Muscle of leg (tissue), 11 donors: ENCODE measurements around the gene SMG6. TPM values are rescaled to one million over a fixed set of nuclear protein-coding genes. Genes with fewer than 3 reads are reported as not detected.
"Not testable (repeated sequence)": the region's sequence is repeated elsewhere in the genome, so short reads cannot be mapped to it uniquely, and the experiment has no call there.

Experiments used
- DNase-seq: peaks from one replicate; pipeline ENCODE4 v3.0.0; 2013
- H3K27ac ChIP-seq: one replicate; pipeline ENCODE4 v1.5.1; 2013; ENCODE audit warnings: mild to moderate bottlenecking, low read length, control low read depth
- H3K27me3 ChIP-seq: one replicate; pipeline ENCODE4 v1.6.1; 2013; ENCODE audit warnings: low read length; ENCODE audit not compliant: control insufficient read depth, insufficient read depth
- H3K36me3 ChIP-seq: one replicate; pipeline ENCODE4 v1.6.1; 2013; ENCODE audit warnings: low read length; ENCODE audit not compliant: control insufficient read depth, insufficient read depth
- H3K4me1 ChIP-seq: one replicate; pipeline ENCODE4 v1.6.1; 2013; ENCODE audit warnings: low read length; ENCODE audit not compliant: control insufficient read depth, insufficient read depth
- H3K4me3 ChIP-seq: one replicate; pipeline ENCODE4 v1.5.1; 2013; ENCODE audit warnings: low read length, control low read depth
- H3K9me3 ChIP-seq: replicated peaks from 2 replicates; pipeline ENCODE4 v1.6.1; 2013; ENCODE audit warnings: low read depth, low read length; ENCODE audit not compliant: control insufficient read depth
- WGBS: methylation state at CpG from one replicate; pipeline ENCODE4 v1.1.5; 2013; ENCODE audit warnings: missing lambda C conversion rate; ENCODE audit not compliant: insufficient coverage; 5-methylcytosine and 5-hydroxymethylcytosine counted together
- polyA plus RNA-seq, 8 donors: library from polyadenylated mRNA; unstranded; fragments of 120-200 nt; gene quantifications; one replicate each; pipeline versions ENCODE4 v1.2.1 to v1.2.3, GENCODE V29; 2013; ENCODE audit warnings: inconsistent platforms in 1 of 8, low replicate concordance in 1 of 8; ENCODE audit not compliant: insufficient read length in 8 of 8, insufficient read depth in 1 of 8
- total RNA-seq: library from RNA; stranded (reverse); fragments of 120-200 nt; gene quantifications from one replicate; pipeline ENCODE4 v1.2.4, GENCODE V29; 2013

The SMG6 gene
- total and polyA plus RNA-seq, 9 donors: 12.7 to 21.8 (median 19.2) TPM

GRCh38 chr17:2316916-2317205, 13.3 kb upstream of the SMG6 start:
- not testable (repeated sequence) for H3K27me3 ChIP-seq, H3K36me3 ChIP-seq

GRCh38 chr17:2312736-2313135, 9.2 kb upstream of the SMG6 start:
- H3K9me3 ChIP-seq: no peaks in the 10 kb centered on the region
- H3K4me3 ChIP-seq: no peak overlapping the region
- H3K27me3 ChIP-seq: no peaks in the 10 kb centered on the region
- 100% methylated on average over 3 of the region's 5 CpGs for WGBS
- no peaks in the 10 kb centered on the region for H3K36me3 ChIP-seq
- H3K27ac ChIP-seq: no peak overlapping the region
- DNase-seq: no peak
- no peaks in the 10 kb centered on the region for H3K4me1 ChIP-seq

More at GRCh38 chr17:2316916-2317205, 13.3 kb upstream of the SMG6 start:
- not testable (repeated sequence) for H3K27ac ChIP-seq, DNase-seq, H3K4me1 ChIP-seq, H3K4me3 ChIP-seq, H3K9me3 ChIP-seq
- WGBS: 94% methylated on average over 2 of the region's 7 CpGs

- Histone ChIP-seq H3K27me3 (no peaks in the 10 kb centered on the region), H3K9me3 (no peaks in the 10 kb centered on the region), H3K36me3 (peaks cover 3% of the 10 kb centered on the region), H3K4me3 (no peak overlapping the region), H3K27ac (no peak overlapping the region), H3K4me1 (no peaks in the 10 kb centered on the region)
- no peak for DNase-seq
- WGBS: no CpG with 5 or more reads among the region's 6 CpGs
Measured at GRCh38 chr17:2309338-2310154, 6.0 kb upstream of the SMG6 start.

- 100% methylated on average over 1 of the region's 4 CpGs for WGBS
- Histone ChIP-seq H3K36me3 (peaks cover 10% of the 10 kb centered on the region), H3K9me3 (no peaks in the 10 kb centered on the region), H3K27me3 (no peaks in the 10 kb centered on the region), H3K4me3 (no peak overlapping the region), H3K27ac (no peak overlapping the region), H3K4me1 (peaks cover 9% of the 10 kb centered on the region)
- DNase-seq: no peak
Measured at GRCh38 chr17:2304931-2305330, 1.3 kb upstream of the SMG6 start.

GRCh38 chr17:2302778-2303203, 794 bp downstream of the SMG6 start:
- no peaks in the 10 kb centered on the region for H3K27me3 ChIP-seq
- no CpG with 5 or more reads among the region's 12 CpGs for WGBS
- DNase-seq: no peak

GRCh38 chr17:2299756-2300155, 3.8 kb downstream of the SMG6 start:
- 91% methylated on average over 9 of the region's 22 CpGs for WGBS
- Histone ChIP-seq H3K27me3 (no peaks in the 10 kb centered on the region), H3K4me1 (peaks cover 9% of the 10 kb centered on the region), H3K36me3 (peaks cover 46% of the 10 kb centered on the region), H3K9me3 (no peaks in the 10 kb centered on the region), H3K4me3 (no peak overlapping the region), H3K27ac (no peak overlapping the region)
- no peak for DNase-seq

More at GRCh38 chr17:2302778-2303203, 794 bp downstream of the SMG6 start:
- H3K4me3 ChIP-seq: peak overlapping the region; percentile 82
- H3K36me3 ChIP-seq: peaks cover 24% of the 10 kb centered on the region
- H3K9me3 ChIP-seq: no peaks in the 10 kb centered on the region
- peaks cover 9% of the 10 kb centered on the region for H3K4me1 ChIP-seq
- H3K27ac ChIP-seq: peak overlapping the region; percentile 88

GRCh38 chr17:2299136-2299535, 4.4 kb downstream of the SMG6 start:
- no peak overlapping the region for H3K27ac ChIP-seq
- H3K36me3 ChIP-seq: peaks cover 53% of the 10 kb centered on the region
- WGBS: 93% methylated on average over 11 of the region's 12 CpGs
- H3K27me3 ChIP-seq: no peaks in the 10 kb centered on the region
- no peak for DNase-seq
- peaks cover 9% of the 10 kb centered on the region for H3K4me1 ChIP-seq
- no peak overlapping the region for H3K4me3 ChIP-seq
- no peaks in the 10 kb centered on the region for H3K9me3 ChIP-seq

GRCh38 chr17:2297023-2297422, 6.6 kb downstream of the SMG6 start:
- no peak overlapping the region for H3K27ac ChIP-seq
- DNase-seq: no peak
- H3K36me3 ChIP-seq: peaks cover 68% of the 10 kb centered on the region
- H3K9me3 ChIP-seq: no peaks in the 10 kb centered on the region
- no peak overlapping the region for H3K4me3 ChIP-seq
- no peaks in the 10 kb centered on the region for H3K27me3 ChIP-seq
- H3K4me1 ChIP-seq: peaks cover 3% of the 10 kb centered on the region
- WGBS: no CpG with 5 or more reads among the region's 5 CpGs

- Histone ChIP-seq H3K27me3 (no peaks in the 10 kb centered on the region), H3K4me3 (no peak overlapping the region), H3K4me1 (no peaks in the 10 kb centered on the region), H3K27ac (no peak overlapping the region), H3K36me3 (peaks cover 77% of the 10 kb centered on the region), H3K9me3 (no peaks in the 10 kb centered on the region)
- no peak for DNase-seq
- WGBS: 92% methylated on average over 1 of the region's 1 CpG
Measured at GRCh38 chr17:2295575-2295974, 8.0 kb downstream of the SMG6 start.

- Histone ChIP-seq H3K27me3 (no peaks in the 10 kb centered on the region), H3K4me1 (no peaks in the 10 kb centered on the region), H3K36me3 (peaks cover 69% of the 10 kb centered on the region), H3K27ac (no peak overlapping the region), H3K4me3 (no peak overlapping the region), H3K9me3 (no peaks in the 10 kb centered on the region)
- 62% methylated on average over 1 of the region's 2 CpGs for WGBS
- no peak for DNase-seq
Measured at GRCh38 chr17:2292100-2292499, 11.5 kb downstream of the SMG6 start.
